ENCODE results near the gene NFIX. TPM values are rescaled to one million over a fixed set of nuclear protein-coding genes. Genes with fewer than 3 reads are reported as not detected.

The NFIX gene
- total and polyA plus RNA-seq, 2 of the 13 experiments (the other 11 are each of a cell fraction or from before 2014, with no cell fraction given), result 3.4 to 5.4 TPM

GRCh38 chr19:13095934-13096927, 101.0 kb downstream of the NFIX start (continued):
- TF ChIP-seq ZFP36L1 (CRISPR knock-in tag; IDR thresholded peaks at IDR 0.05) (no peak), DMTF1 (CRISPR knock-in tag; IDR thresholded peaks at IDR 0.05) (no peak), ZNF646 (CRISPR knock-in tag; IDR thresholded peaks at IDR 0.05) (no peak), IRF9 (CRISPR knock-in tag; IDR thresholded peaks at IDR 0.05; ENCODE audit: borderline replicate concordance) (0 out of 2 replicates have a peak, but pooled peaks have one; percentile 11), PITX1 (CRISPR knock-in tag; IDR thresholded peaks at IDR 0.05) (peak; percentile 27; the same call in 1 of the 2 replicates), SRSF4 (IDR thresholded peaks at IDR 0.05; ENCODE audit: low read depth, low read length, poor library complexity, severe bottlenecking) (no peak), TRAFD1 (CRISPR knock-in tag; IDR thresholded peaks at IDR 0.05; ENCODE audit: borderline replicate concordance) (no peak), ZNF253 (CRISPR knock-in tag; IDR thresholded peaks at IDR 0.05; ENCODE audit: borderline replicate concordance) (no peak), MEF2D (CRISPR knock-in tag; IDR thresholded peaks at IDR 0.05) (no peak), ZBTB49 (CRISPR knock-in tag; IDR thresholded peaks at IDR 0.05; ENCODE audit: borderline replicate concordance) (no peak), SOX6 (IDR thresholded peaks at IDR 0.05) (no peak), SOX6 (CRISPR knock-in tag; IDR thresholded peaks at IDR 0.05) (peak; percentile 35)
